Prostate gland (tissue), 2 donors: ENCODE measurements around the gene ZDHHC20.

ENCODE experiments used
- POLR2AphosphoS5 ChIP-seq: sonication (generic); formaldehyde crosslinking; IDR thresholded peaks from one replicate; pipeline ENCODE4 v1.6.1; 2017; ENCODE audit warnings: antibody characterized with exemption
- TF ChIP-seq, protein P1 (sequence below), 4 experiments: fragments of 200-600 bp in 2 of 4; fragments of 450-650 bp in 2 of 4; sonication (generic) in 2 of 4; IDR thresholded peaks; 1 replicate in 3 of 4; 2 replicates in 1 of 4; pipeline ENCODE4 v1.5.1; 2016 to 2019; ENCODE audit warnings: antibody characterized with exemption in 4 of 4, mild to moderate bottlenecking in 2 of 4, moderate library complexity in 2 of 4

DNA sequence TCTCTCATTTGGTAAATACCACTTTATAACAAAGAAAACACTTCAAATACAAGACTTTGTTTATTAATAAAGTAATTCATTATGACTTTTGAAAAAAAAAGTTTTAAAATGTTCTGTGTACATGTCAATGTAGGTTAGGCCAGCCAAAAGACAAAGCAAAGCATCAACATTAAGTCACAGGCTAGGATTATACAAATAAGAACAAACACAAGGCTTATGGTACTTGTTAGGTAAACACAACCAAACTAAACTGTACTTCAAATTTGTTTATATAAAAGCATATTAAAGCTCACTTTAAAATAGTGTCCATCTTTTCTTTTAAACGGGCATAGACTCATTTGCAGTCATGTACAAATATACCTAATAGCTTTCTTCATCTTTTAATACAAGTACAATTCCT, 86.6 kb downstream of the ZDHHC20 start:
- TF ChIP-seq, protein P1, sequence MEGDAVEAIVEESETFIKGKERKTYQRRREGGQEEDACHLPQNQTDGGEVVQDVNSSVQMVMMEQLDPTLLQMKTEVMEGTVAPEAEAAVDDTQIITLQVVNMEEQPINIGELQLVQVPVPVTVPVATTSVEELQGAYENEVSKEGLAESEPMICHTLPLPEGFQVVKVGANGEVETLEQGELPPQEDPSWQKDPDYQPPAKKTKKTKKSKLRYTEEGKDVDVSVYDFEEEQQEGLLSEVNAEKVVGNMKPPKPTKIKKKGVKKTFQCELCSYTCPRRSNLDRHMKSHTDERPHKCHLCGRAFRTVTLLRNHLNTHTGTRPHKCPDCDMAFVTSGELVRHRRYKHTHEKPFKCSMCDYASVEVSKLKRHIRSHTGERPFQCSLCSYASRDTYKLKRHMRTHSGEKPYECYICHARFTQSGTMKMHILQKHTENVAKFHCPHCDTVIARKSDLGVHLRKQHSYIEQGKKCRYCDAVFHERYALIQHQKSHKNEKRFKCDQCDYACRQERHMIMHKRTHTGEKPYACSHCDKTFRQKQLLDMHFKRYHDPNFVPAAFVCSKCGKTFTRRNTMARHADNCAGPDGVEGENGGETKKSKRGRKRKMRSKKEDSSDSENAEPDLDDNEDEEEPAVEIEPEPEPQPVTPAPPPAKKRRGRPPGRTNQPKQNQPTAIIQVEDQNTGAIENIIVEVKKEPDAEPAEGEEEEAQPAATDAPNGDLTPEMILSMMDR (IDR thresholded peaks at IDR 0.05) = no peak
- TF ChIP-seq POLR2AphosphoS5 = peak; percentile 56
